Loucy (cell line): Measurements from ENCODE around the gene DMRT1.

Experiments used
- CTCF ChIP-seq: fragments of 200-600 bp; sonication (generic); conservative IDR thresholded peaks from 2 replicates; pipeline ENCODE4 v1.5.1; 2014; ENCODE audit warnings: mild to moderate bottlenecking, antibody characterized with exemption, low read length
- EZH2phosphoT487 ChIP-seq: fragments of 200-600 bp; IDR thresholded peaks from 2 replicates; pipeline ENCODE4 v1.6.1; 2018; ENCODE audit warnings: antibody characterized with exemption, mild to moderate bottlenecking, moderate library complexity, borderline replicate concordance

DNA sequence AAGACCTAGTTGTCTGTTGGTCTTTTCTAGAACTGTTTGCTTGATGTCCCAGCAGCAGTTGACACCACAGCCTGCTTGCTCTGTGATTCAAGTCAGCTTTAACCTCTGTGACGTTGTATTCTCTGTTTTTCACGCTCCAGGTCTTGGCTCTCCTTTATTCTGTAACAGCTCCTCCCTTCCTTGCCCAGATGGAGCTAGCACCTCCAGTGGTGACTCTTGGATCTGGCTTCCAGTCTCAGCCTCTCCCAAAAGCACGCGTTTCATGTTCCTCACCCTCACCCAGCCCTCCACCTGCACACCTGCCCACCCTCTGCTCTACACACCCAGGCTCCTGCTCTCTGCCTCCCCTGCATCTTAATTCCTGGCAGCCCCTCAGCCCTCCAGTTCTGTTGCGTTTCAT is 50.6 kb downstream of the DMRT1 start:
- TF ChIP-seq CTCF (peak; percentile 47), EZH2phosphoT487 (no peak)
